RPMI8226 (cell line): ENCODE measurements around the gene FLVCR2.

ENCODE experiments used
- DNase-seq: peaks from one replicate; pipeline ENCODE4 v3.0.0-alpha.2; 2015

Gene FLVCR2, protein sequence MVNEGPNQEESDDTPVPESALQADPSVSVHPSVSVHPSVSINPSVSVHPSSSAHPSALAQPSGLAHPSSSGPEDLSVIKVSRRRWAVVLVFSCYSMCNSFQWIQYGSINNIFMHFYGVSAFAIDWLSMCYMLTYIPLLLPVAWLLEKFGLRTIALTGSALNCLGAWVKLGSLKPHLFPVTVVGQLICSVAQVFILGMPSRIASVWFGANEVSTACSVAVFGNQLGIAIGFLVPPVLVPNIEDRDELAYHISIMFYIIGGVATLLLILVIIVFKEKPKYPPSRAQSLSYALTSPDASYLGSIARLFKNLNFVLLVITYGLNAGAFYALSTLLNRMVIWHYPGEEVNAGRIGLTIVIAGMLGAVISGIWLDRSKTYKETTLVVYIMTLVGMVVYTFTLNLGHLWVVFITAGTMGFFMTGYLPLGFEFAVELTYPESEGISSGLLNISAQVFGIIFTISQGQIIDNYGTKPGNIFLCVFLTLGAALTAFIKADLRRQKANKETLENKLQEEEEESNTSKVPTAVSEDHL

DNA sequence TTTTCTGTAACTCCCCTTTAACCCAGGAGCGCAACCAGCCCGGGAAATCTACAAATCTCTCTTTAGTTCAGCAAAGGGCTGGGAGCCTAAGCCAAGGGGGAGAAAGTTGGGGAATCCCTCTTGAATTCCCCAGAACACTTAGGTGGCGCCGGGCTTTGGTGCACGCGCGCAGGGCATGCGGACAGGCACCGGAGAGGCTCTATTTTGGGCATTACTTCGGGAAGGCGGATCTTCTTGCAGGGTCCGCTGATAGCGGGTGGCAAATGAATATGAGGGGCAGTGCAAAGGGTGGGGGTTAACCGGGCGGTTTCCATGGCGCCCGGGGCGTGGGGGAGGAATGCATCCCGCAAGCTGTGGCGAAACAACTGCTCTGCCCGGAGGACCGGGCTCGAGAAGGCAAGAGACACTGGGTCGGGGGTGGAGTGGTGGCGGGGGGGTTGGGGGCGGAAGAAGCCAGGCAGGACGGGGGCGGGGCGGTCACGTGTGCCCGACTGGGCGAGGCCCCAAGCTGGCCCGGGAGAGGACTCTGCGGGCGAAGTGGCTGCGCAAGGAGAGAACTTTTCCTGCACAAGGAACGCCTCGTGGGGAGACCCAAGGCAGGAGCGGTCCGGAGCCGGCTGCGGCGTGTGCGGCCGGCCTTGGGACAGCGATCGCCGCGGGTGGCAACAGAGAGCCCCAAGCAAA is at the start of gene FLVCR2:
Gene FLVCR2 (plus strand): TSS at position 519 of the 684 bp plus-strand sequence. CDS start 353 bp downstream, outside the sequence.
- DNase-seq: peak; percentile 37

GRCh38 chr14:75531256-75531655 is 47.2 kb upstream of the FLVCR2 start:
- DNase-seq: no peak

- DNase-seq: no peak
Measured at GRCh38 chr14:75531660-75532317, 46.6 kb upstream of the FLVCR2 start.

DNA sequence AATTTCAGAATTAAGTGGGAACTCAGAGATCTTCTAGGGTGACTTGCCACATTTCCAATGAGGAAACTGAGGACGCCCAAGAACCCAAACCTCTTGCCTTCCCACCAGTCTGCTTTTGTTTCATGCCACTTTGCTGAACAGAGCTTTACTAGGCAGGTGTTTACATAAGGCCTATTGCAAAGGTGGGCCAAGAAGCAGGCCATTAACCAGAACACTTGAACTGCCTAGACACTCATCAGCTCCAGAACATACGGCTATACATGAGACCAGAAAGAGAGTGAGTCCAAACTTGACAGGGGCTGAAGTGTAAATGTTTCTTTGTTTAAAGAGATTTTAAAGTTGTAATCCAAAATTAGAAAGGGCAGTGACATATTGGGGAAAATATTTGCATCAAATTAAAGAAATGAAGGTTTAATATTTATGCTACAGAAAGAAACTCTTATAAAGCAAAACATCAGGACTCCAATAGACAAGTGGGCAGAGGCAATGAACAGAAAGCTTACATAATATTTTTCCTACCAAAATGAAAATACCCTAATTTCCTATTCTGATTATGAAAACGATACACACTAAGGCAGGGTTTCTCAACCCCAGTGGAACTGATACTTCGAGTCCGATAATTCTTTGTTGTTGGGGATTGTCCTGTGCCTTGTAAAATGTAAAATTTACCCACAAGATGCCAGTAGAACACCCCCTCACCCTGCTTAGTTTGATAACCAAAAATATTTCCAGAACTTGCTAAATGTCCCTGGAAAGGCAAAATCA is 44.4 kb upstream of the FLVCR2 start:
- no peak for DNase-seq

DNA sequence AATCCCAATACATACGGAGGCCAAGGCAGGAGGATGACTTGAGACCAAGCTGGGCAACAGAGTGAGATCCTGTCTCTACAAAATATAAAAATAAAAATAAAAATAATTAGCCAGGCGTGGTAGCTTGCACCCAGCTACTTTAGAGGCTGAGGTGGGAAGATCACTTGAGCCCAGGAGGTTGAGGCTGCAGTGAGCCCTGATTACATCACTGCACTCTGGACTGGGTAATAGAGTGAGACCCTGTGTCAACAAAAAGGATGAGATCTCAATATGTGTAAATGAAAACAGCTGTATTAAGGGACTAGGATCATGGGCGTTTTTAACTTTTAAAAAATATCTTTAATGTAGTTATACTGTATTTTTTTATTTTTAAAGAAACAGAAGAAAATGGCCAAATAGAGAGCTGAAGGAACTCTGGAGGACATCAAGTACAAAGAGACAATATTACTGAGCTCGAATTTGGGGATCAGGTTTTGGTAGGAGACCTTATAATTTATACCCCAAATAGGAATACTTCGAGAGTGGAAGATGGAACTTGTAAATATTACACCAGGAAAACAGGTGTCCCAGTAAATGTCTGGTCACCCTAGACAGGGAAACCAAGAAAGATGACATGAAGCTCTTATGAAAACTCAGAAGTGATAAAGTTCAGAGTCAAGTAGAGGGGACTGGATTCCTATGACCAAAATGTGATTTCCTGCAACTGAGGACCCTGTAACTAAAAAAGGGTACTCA is 43.1 kb upstream of the FLVCR2 start:
- DNase-seq: no peak

- DNase-seq: no peak
Measured at GRCh38 chr14:75537071-75537470, 41.3 kb upstream of the FLVCR2 start.

DNA sequence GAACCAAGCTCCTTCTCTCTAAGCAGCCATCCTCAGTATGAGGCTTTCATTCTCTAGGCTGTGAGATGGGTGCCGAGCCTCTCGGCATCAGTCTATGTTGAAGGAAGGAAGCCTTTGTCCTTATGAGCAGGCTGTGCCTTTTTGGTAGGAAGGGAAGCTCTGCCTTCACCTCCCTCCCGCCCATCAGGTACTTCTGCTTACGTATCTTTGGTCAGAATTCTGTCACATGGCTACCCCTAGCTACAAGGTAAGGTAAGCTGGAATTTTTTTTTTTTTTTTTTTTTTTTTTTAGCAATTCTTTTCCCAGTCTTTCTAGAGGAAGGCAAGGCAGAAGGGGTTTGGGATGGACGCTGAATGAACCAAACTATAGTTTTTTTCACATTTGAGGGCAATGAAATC is 39.3 kb upstream of the FLVCR2 start:
- DNase-seq: no peak

- DNase-seq: no peak
Measured at GRCh38 chr14:75539561-75540478, 38.6 kb upstream of the FLVCR2 start.

GRCh38 chr14:75540479-75540851 is 38.0 kb upstream of the FLVCR2 start:
- no peak for DNase-seq

GRCh38 chr14:75542588-75543091 is 35.8 kb upstream of the FLVCR2 start:
- no peak for DNase-seq

- no peak for DNase-seq
Measured at GRCh38 chr14:75543253-75543652, 35.2 kb upstream of the FLVCR2 start.

DNA sequence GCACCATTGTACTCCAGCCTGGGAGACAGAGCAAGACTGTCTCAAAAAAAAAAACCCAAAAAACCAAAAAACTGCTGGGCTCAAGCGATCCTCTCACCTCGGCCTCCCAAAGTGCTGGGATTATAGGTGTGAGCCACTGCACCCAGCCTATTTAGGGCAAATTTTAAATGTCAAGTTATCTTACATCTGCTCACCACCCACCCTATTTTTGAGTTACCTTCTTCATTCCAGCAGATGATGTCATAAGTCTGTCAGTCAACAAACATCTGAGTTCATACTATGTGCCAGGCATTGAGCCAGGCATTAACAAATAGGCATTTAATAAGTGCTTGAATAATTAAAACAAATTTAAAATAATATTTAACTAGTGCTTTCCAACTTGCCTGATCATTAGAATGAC is 34.6 kb upstream of the FLVCR2 start:
- no peak for DNase-seq

DNA sequence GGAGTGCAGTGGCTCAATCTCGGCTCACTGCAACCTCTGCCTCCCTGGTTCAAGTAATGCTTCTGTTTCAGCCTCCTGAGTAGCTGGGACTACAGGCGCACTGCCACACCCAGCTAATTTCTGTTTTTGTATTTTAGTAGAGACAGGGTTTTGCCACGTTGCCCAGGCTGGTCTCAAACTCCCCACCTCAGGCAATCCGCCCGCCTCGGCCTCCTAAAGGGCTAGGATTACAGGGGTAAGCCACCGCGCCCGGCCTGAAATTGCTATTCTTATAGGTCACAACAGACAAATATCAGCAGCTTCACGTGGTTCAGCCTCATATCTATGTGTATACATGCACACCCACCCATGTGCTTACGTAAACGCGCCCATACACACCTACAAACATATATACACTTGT is 32.5 kb upstream of the FLVCR2 start:
- no peak for DNase-seq

- no peak for DNase-seq
Measured at GRCh38 chr14:75547552-75548250, 30.7 kb upstream of the FLVCR2 start.

DNA sequence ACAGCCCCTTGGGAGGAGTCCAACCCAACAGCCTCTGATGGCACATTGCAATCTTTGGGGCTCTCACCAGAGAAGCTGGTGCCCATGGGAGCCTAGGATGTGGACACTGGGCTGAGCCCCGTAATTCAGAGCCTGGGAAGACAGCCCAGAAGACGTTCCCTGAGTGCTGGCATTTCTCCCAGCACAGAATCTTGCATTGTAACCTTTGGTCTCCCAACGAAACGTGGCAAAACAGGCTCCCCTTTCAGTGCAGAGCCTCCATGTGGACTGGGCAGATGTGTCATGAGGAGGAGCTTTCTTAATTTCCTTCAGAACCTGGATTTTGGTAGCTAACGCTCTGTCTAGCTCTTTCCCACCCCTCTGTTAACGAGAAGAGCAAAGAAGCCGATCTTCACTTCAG is 29.9 kb upstream of the FLVCR2 start:
- no peak for DNase-seq

GRCh38 chr14:75549169-75549568 is 29.3 kb upstream of the FLVCR2 start:
- no peak for DNase-seq

DNA sequence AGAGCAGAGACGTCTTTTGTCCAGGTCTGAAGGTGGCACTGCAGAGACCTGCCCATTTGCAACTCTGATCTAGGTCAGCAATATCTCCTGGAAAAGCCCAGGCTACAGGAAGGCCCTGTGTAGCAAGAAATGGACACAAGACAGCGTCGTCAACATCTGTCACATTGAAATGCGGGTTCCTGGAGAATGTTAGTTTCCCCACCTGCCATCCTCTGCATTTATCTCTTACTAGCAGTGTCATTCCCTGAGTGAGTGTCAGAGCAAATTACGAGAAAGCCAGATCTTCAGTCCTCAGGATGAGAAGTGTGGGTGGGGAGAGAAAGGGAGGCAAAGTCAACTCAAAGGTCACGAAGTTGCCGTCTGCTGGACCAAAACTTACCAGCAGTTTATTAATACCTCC is 27.4 kb upstream of the FLVCR2 start:
- DNase-seq: no peak

DNA sequence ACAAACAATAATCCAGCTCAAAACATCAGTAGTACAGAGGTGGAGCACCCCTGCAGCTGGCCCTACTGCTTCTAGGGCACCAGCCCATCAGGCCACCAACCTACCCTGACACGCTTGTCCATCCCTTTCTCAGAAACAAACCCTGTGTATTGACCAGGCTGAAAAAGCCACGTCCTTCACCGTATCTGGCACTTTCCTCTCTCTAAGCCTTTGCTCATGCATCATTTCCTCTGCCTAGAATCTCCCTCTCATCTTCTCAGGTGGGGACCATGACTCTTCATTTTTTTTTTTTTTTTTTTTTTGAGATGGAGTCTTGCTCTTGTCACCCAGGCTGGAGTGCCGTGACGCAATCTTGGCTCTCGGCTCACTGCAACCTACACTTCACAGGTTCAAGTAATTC is 25.3 kb upstream of the FLVCR2 start:
- DNase-seq: no peak

GRCh38 chr14:75553761-75554364 is 24.6 kb upstream of the FLVCR2 start:
- DNase-seq: no peak

- DNase-seq: no peak
Measured at GRCh38 chr14:75554482-75554881, 23.9 kb upstream of the FLVCR2 start.
